H9 (cell line): ENCODE data around the gene PIN1. TPM values are rescaled to one million over a fixed set of nuclear protein-coding genes. Genes with fewer than 3 reads are reported as not detected.

Experiments
- DNase-seq: peaks from one replicate; pipeline ENCODE4 v3.0.0-alpha.2; 2017
- H2AFZ ChIP-seq: one replicate; pipeline ENCODE4 v1.6.1; 2013; ENCODE audit warnings: mild to moderate bottlenecking, low read length, control low read depth, moderate library complexity
- H2AK5ac ChIP-seq: 2 replicates; pipeline ENCODE4 v1.6.1; 2013; ENCODE audit warnings: low read length, control low read depth, mixed read lengths; ENCODE audit not compliant: insufficient read length
- H2BK120ac ChIP-seq: one replicate; pipeline ENCODE4 v1.6.1; 2013; ENCODE audit warnings: low read depth, mild to moderate bottlenecking, low read length, control low read depth, inconsistent platforms; ENCODE audit not compliant: poor library complexity, severe bottlenecking
- H2BK12ac ChIP-seq: 2 replicates; pipeline ENCODE4 v1.6.1; 2013; ENCODE audit warnings: low read length, control low read depth, mixed read lengths, low read depth; ENCODE audit not compliant: insufficient read length
- H2BK15ac ChIP-seq: 2 replicates; pipeline ENCODE4 v1.6.1; 2013; ENCODE audit warnings: low read depth, low read length, control low read depth
- H2BK20ac ChIP-seq: one replicate; pipeline ENCODE4 v1.6.1; 2013; ENCODE audit warnings: low read depth, mild to moderate bottlenecking, low read length, control low read depth, inconsistent platforms; ENCODE audit not compliant: poor library complexity, severe bottlenecking
- H2BK5ac ChIP-seq: 2 replicates; pipeline ENCODE4 v1.6.1; 2013; ENCODE audit warnings: low read length, control low read depth, mixed read lengths; ENCODE audit not compliant: insufficient read length
- H3K14ac ChIP-seq: 2 replicates; pipeline ENCODE4 v1.6.1; 2013; ENCODE audit warnings: low read length, control low read depth; ENCODE audit not compliant: insufficient read depth
- H3K18ac ChIP-seq: 2 replicates; pipeline ENCODE4 v1.6.1; 2013; ENCODE audit warnings: low read depth, mild to moderate bottlenecking, mixed read lengths, low read length, control low read depth; ENCODE audit not compliant: insufficient read length
- H3K23ac ChIP-seq: 2 replicates; pipeline ENCODE4 v1.6.1; 2013; ENCODE audit warnings: low read length, control low read depth, mixed read lengths, low read depth; ENCODE audit not compliant: insufficient read length
- H3K23me2 ChIP-seq: 2 replicates; pipeline ENCODE4 v1.6.1; 2013; ENCODE audit warnings: low read depth, mild to moderate bottlenecking, mixed read lengths, low read length, control low read depth; ENCODE audit not compliant: insufficient read length, poor library complexity, severe bottlenecking
- H3K27ac ChIP-seq: 2 replicates; pipeline ENCODE4 v1.5.1; 2013; ENCODE audit warnings: low read length, control low read depth, mixed read lengths, low read depth; ENCODE audit not compliant: insufficient read length
- H3K27me3 ChIP-seq: 2 replicates; pipeline ENCODE4 v1.6.1; 2013; ENCODE audit warnings: low read length, control low read depth, inconsistent platforms; ENCODE audit not compliant: insufficient read depth
- H3K4ac ChIP-seq: 2 replicates; pipeline ENCODE4 v1.6.1; 2013; ENCODE audit warnings: low read depth, mild to moderate bottlenecking, control low read depth, inconsistent platforms, low read length, moderate library complexity
- H3K4me1 ChIP-seq: 2 replicates; pipeline ENCODE4 v1.6.1; 2013; ENCODE audit warnings: low read length, control low read depth, inconsistent platforms; ENCODE audit not compliant: insufficient read depth
- H3K4me2 ChIP-seq: 2 replicates; pipeline ENCODE4 v1.6.1; 2013; ENCODE audit warnings: low read length, control low read depth, mixed read lengths; ENCODE audit not compliant: insufficient read length, insufficient read depth
- H3K56ac ChIP-seq: 2 replicates; pipeline ENCODE4 v1.6.1; 2013; ENCODE audit warnings: low read depth, mild to moderate bottlenecking, mixed read lengths, low read length, control low read depth; ENCODE audit not compliant: insufficient read length
- H3K79me1 ChIP-seq: 2 replicates; pipeline ENCODE4 v1.6.1; 2013; ENCODE audit warnings: low read depth, mild to moderate bottlenecking, moderate library complexity, low read length, control low read depth, inconsistent platforms; ENCODE audit not compliant: insufficient read depth, poor library complexity, severe bottlenecking
- H3K79me2 ChIP-seq: 2 replicates; pipeline ENCODE4 v1.6.1; 2013; ENCODE audit warnings: low read length, control low read depth, inconsistent platforms; ENCODE audit not compliant: insufficient read depth
- H3K9ac ChIP-seq: 2 replicates; pipeline ENCODE4 v1.6.1; 2013; ENCODE audit warnings: low read length, control low read depth, mixed read lengths; ENCODE audit not compliant: insufficient read length; ENCODE audit errors: extremely low read depth
- H3K9me3 ChIP-seq: one replicate; pipeline ENCODE4 v1.6.1; 2013; ENCODE audit warnings: low read depth, low read length, inconsistent platforms; ENCODE audit not compliant: control insufficient read depth
- H3T11ph ChIP-seq: one replicate; pipeline ENCODE4 v1.6.1; 2013; ENCODE audit warnings: mild to moderate bottlenecking, low read length, control low read depth, inconsistent platforms
- H4K20me1 ChIP-seq: one replicate; pipeline ENCODE4 v1.6.1; 2013; ENCODE audit not compliant: control insufficient read depth, insufficient read length, insufficient read depth
- H4K5ac ChIP-seq: 2 replicates; pipeline ENCODE4 v1.6.1; 2013; ENCODE audit warnings: low read depth, mild to moderate bottlenecking, mixed read lengths, low read length, control low read depth; ENCODE audit not compliant: insufficient read length
- H4K8ac ChIP-seq: replicated peaks from 2 replicates; pipeline ENCODE4 v1.6.1; 2013; ENCODE audit warnings: low read length, control low read depth, mixed read lengths, low read depth; ENCODE audit not compliant: insufficient read length
- H4K91ac ChIP-seq: 2 replicates; pipeline ENCODE4 v1.6.1; 2013; ENCODE audit warnings: low read depth, mild to moderate bottlenecking, moderate library complexity, mixed read lengths, low read length, control low read depth; ENCODE audit not compliant: insufficient read length
- H3K27ac Mint-ChIP-seq, 3 experiments: 2 replicates in 2 of 3; 3 replicates in 1 of 3; pipeline ENCODE4 v1.8.0; 2020 to 2021; ENCODE audit warnings: mixed read lengths in 3 of 3, mild to moderate bottlenecking in 1 of 3, moderate library complexity in 1 of 3
- H3K27me3 Mint-ChIP-seq: 2 replicates; pipeline ENCODE4 v1.8.0; 2021; ENCODE audit warnings: low read depth, mild to moderate bottlenecking, moderate library complexity, mixed read lengths
- H3K36me3 Mint-ChIP-seq, 3 experiments: 2 replicates in 2 of 3; 3 replicates in 1 of 3; pipeline ENCODE4 v1.8.0; 2020 to 2021; ENCODE audit warnings: low read depth in 3 of 3, mixed read lengths in 3 of 3; ENCODE audit not compliant: insufficient read depth in 1 of 3
- H3K4me1 Mint-ChIP-seq, 2 experiments: 2 replicates each; pipeline ENCODE4 v1.8.0; 2020; ENCODE audit warnings: mixed read lengths in 2 of 2
- H3K4me3 Mint-ChIP-seq, 2 experiments: 2 replicates in 1 of 2; 3 replicates in 1 of 2; pipeline ENCODE4 v1.8.0; 2020 to 2021; ENCODE audit warnings: mild to moderate bottlenecking in 2 of 2, mixed read lengths in 2 of 2, moderate library complexity in 1 of 2
- H3K9me3 Mint-ChIP-seq, 2 experiments: 2 replicates in 1 of 2; 3 replicates in 1 of 2; pipeline ENCODE4 v1.8.0; 2020; ENCODE audit warnings: mild to moderate bottlenecking in 2 of 2, mixed read lengths in 2 of 2, moderate library complexity in 1 of 2
- WGBS: extraction: QIAGEN DNeasy Blood & Tissue Kit; methylation state at CpG from one replicate; pipeline ENCODE4 v1.1.7; 2013; ENCODE audit warnings: missing lambda C conversion rate, low lambda C conversion rate, mixed read lengths; ENCODE audit not compliant: insufficient read length; ENCODE audit errors: extremely low coverage; 5-methylcytosine and 5-hydroxymethylcytosine counted together
- total RNA-seq: library from RNA; stranded (reverse); gene quantifications from 2 replicates; pipeline ENCODE4 v1.2.1, GENCODE V29; 2021
- TF ChIP-seq, protein P1 (sequence below): fragments of 200-600 bp; sonication (generic); conservative IDR thresholded peaks from 3 replicates; pipeline ENCODE4 v1.8.0; 2021; ENCODE audit warnings: antibody characterized with exemption, mild to moderate bottlenecking

PIN1 gene
- total RNA-seq, 1 experiment from 2014 or later: 110 TPM

DNA sequence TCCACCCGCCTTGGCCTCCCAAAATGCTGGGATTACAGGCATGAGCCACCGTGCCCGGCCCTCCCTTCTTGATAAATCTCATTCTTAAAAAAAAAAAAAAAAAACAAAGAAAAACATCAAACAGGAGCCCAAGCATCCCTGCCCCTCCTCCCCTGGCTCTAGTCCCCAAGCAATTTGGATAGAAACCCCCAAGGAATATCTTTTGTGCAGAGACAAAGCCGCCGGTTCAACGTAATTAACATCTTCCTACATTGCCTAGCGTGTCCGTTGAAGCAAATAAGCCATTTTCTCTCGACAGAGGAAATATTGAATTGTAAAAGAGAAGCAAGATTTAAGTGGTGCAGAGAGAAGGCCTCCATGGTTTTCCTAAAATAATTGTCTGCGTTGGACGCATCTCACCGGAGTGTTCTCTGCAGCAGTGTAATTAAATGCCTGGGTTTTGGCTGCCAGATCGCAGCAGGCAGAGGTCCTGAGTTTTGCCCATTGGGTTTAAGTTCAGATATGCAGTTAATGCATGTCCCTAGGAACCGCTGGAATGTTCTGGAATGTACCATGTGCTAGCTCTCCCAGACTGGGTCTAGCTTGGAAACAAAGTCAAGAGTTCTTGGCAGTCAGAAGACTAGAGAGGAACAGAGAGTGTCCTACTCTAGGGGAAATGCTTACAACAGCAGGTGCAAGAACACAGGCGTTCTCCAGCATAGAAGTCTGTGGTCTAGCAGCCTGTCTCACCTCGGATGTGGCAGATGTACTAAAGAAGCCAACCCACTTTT lies 30.8 kb downstream of the PIN1 start:
- Histone ChIP-seq H3K4ac (no peak overlapping the region), H2BK12ac (no peak overlapping the region), H3K79me2 (no peaks in the 10 kb centered on the region), H2BK120ac (no peak overlapping the region), H3K14ac (no peak overlapping the region), H3K9me3 (no peaks in the 10 kb centered on the region), H3K4me2 (no peak overlapping the region), H3K56ac (no peak overlapping the region), H2BK15ac (no peak overlapping the region), H3K23me2 (no peaks in the 10 kb centered on the region), H3T11ph (no peak overlapping the region), H4K91ac (no peak overlapping the region), H3K27me3 (no peaks in the 10 kb centered on the region), H4K20me1 (no peaks in the 10 kb centered on the region), H3K9ac (no peak overlapping the region), H3K4me1 (no peaks in the 10 kb centered on the region), H4K5ac (no peak overlapping the region), H2BK20ac (no peak overlapping the region), H3K18ac (no peak overlapping the region), H4K8ac (no peak overlapping the region), H3K23ac (no peak overlapping the region), H2AFZ (no peak overlapping the region), H3K27ac (no peak overlapping the region), H2BK5ac (no peak overlapping the region), H2AK5ac (no peak overlapping the region), H3K79me1 (no peaks in the 10 kb centered on the region)
- Mint-ChIP-seq H3K4me3 (no peak overlapping the region), H3K9me3 (no peaks in the 10 kb centered on the region), H3K27ac (peak overlapping the region; percentile 12 to 66 (median 60); a peak in 6 of 7 replicates), H3K27me3 (no peaks in the 10 kb centered on the region), H3K36me3 (0 out of 7 replicates have a peak, but pooled peaks cover 0 to 7% (median 0%) of the 10 kb centered on the region in 3 experiments), H3K4me1 (peaks cover 6 to 22% of the 10 kb centered on the region in 2 experiments)
- DNase-seq: no peak
- TF ChIP-seq, protein P1, sequence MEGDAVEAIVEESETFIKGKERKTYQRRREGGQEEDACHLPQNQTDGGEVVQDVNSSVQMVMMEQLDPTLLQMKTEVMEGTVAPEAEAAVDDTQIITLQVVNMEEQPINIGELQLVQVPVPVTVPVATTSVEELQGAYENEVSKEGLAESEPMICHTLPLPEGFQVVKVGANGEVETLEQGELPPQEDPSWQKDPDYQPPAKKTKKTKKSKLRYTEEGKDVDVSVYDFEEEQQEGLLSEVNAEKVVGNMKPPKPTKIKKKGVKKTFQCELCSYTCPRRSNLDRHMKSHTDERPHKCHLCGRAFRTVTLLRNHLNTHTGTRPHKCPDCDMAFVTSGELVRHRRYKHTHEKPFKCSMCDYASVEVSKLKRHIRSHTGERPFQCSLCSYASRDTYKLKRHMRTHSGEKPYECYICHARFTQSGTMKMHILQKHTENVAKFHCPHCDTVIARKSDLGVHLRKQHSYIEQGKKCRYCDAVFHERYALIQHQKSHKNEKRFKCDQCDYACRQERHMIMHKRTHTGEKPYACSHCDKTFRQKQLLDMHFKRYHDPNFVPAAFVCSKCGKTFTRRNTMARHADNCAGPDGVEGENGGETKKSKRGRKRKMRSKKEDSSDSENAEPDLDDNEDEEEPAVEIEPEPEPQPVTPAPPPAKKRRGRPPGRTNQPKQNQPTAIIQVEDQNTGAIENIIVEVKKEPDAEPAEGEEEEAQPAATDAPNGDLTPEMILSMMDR: no peak
- no CpG with 5 or more reads among the region's 16 CpGs for WGBS
